HG02763 (cell line): ENCODE data around the gene MARF1.
"Not testable (repeated sequence)": the region's sequence is repeated elsewhere in the genome, so short reads cannot be mapped to it uniquely, and the experiment has no call there.

ENCODE experiments used
- ATAC-seq: cut with Tn5 transposase; IDR thresholded peaks from one replicate; pipeline ENCODE4 v1.9.1; 2021; ENCODE audit warnings: mild to moderate bottlenecking, moderate library complexity; ENCODE audit not compliant: unreplicated experiment

The MARF1 gene

GRCh38 chr16:15574614-15574948, 68.4 kb downstream of the MARF1 start:
- ATAC-seq: no peak

- ATAC-seq: not testable (repeated sequence)
These were observed 68.9 kb downstream of the MARF1 start for GRCh38 chr16:15573896-15574613.

GRCh38 chr16:15573274-15573895, 69.6 kb downstream of the MARF1 start:
- no peak for ATAC-seq

- no peak for ATAC-seq
These were observed 70.5 kb downstream of the MARF1 start for GRCh38 chr16:15572329-15573001.

- no peak for ATAC-seq
These were observed 71.4 kb downstream of the MARF1 start for GRCh38 chr16:15571557-15571956.

GRCh38 chr16:15570666-15571065, 72.3 kb downstream of the MARF1 start:
- not testable (repeated sequence) for ATAC-seq

GRCh38 chr16:15567823-15568222, 75.1 kb downstream of the MARF1 start:
- no peak for ATAC-seq

- no peak for ATAC-seq
These were observed 76.9 kb downstream of the MARF1 start for GRCh38 chr16:15566095-15566494.

- ATAC-seq: no peak
These were observed 78.2 kb downstream of the MARF1 start for GRCh38 chr16:15564604-15565339.

GRCh38 chr16:15559176-15559575, 83.8 kb downstream of the MARF1 start:
- ATAC-seq: no peak

- no peak for ATAC-seq
These were observed 85.7 kb downstream of the MARF1 start for GRCh38 chr16:15557258-15557657.

- no peak for ATAC-seq
These were observed 86.8 kb downstream of the MARF1 start for GRCh38 chr16:15556130-15556529.

GRCh38 chr16:15553313-15554088, 89.5 kb downstream of the MARF1 start:
- ATAC-seq: no peak

GRCh38 chr16:15552507-15552906, 90.4 kb downstream of the MARF1 start:
- ATAC-seq: no peak

GRCh38 chr16:15548482-15548891, 94.5 kb downstream of the MARF1 start:
- no peak for ATAC-seq

- ATAC-seq: no peak
These were observed 95.2 kb downstream of the MARF1 start for GRCh38 chr16:15547768-15548096.

- not testable (repeated sequence) for ATAC-seq
These were observed 95.7 kb downstream of the MARF1 start for GRCh38 chr16:15547072-15547767.

GRCh38 chr16:15545544-15545943, 97.4 kb downstream of the MARF1 start:
- no peak for ATAC-seq

- no peak for ATAC-seq
These were observed 98.5 kb downstream of the MARF1 start for GRCh38 chr16:15544405-15544804.
